ENCODE measurements around the gene MAP3K12. TPM values are rescaled to one million over a fixed set of nuclear protein-coding genes. Genes with fewer than 3 reads are reported as not detected.

MAP3K12 gene
- total RNA-seq, 1 donor from 2014 or later = 4.8 TPM

DNA sequence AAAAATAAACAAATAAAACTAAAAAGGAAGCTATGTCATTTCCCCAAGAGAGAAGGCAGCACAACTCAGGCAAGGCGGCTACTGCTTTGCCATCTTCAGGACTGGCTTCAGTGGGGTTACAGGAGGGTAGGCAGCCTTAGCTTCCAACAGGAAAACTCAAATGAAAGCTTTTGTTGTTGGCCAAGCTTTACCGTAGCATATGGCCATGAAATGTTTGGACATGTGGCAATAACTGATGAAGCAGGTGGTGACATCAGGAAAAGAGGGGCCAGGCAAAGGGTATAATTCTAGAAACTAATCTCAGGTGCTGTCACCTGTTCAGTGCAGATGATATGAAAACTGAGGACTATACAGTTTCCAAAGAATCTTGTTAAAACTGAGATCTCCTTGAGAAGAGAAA lies 30.8 kb upstream of the MAP3K12 start:
- H3K4me1 ChIP-seq = no peaks in the 10 kb centered on the region
- no peaks in the 10 kb centered on the region for H3K27me3 ChIP-seq (ENCODE audit: low read depth)
- no peak overlapping the region for H3K4me3 ChIP-seq
- H3K9me3 ChIP-seq (replicated peaks) = no peaks in the 10 kb centered on the region
- H3K36me3 ChIP-seq = peaks cover 96% of the 10 kb centered on the region
- TF ChIP-seq, protein P1, sequence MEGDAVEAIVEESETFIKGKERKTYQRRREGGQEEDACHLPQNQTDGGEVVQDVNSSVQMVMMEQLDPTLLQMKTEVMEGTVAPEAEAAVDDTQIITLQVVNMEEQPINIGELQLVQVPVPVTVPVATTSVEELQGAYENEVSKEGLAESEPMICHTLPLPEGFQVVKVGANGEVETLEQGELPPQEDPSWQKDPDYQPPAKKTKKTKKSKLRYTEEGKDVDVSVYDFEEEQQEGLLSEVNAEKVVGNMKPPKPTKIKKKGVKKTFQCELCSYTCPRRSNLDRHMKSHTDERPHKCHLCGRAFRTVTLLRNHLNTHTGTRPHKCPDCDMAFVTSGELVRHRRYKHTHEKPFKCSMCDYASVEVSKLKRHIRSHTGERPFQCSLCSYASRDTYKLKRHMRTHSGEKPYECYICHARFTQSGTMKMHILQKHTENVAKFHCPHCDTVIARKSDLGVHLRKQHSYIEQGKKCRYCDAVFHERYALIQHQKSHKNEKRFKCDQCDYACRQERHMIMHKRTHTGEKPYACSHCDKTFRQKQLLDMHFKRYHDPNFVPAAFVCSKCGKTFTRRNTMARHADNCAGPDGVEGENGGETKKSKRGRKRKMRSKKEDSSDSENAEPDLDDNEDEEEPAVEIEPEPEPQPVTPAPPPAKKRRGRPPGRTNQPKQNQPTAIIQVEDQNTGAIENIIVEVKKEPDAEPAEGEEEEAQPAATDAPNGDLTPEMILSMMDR (IDR thresholded peaks at IDR 0.05; ENCODE audit: borderline replicate concordance) = no peak
- DNase-seq = no peak
- H3K27ac ChIP-seq (replicated peaks) = no peak overlapping the region
- intact Hi-C loops (cut with micrococcal nuclease) = no loop called here

DNA sequence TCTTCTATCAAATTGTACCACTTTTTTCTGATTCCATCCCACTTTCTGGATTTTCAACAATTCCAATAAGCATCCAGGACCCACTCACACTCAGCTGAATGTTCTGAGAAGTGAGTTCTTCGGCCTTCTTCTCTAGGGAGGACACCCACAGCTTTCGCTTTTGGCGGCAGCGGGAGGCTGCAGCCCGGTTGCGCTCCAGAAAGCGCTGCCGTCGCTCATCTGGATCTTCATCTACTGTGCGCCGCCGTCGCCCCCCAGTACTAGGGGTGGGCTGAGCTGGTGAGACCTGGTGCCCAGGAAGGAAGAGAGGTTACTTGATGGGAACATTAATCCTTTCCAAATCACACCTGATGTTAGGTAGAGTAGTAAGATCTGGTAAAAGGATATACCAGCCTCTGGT lies 25.2 kb upstream of the MAP3K12 start:
- no peaks in the 10 kb centered on the region for H3K27me3 ChIP-seq (ENCODE audit: low read depth)

DNA sequence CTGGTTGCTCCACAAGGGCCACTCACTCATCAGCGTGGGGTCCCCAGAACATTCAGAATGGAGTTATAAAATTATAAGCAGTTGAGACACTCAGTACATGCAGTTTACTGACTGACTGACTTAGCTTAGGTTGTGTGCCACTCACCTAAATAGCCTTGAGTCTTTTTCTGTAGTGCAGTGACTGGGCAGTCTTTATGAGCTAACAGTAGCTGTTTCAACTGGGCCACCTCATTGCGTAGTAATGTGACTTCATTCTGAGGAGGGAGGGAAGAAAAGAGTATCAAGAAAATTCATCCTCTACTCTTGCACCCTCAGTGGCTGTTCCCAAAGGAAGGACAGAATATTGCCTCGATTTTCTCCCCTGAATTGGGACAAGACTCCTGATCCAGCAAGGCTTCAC lies 23.9 kb upstream of the MAP3K12 start:
- H3K4me1 ChIP-seq = no peaks in the 10 kb centered on the region
- H3K27me3 ChIP-seq (ENCODE audit: low read depth) = no peaks in the 10 kb centered on the region
- no peak for DNase-seq
- no peak overlapping the region for H3K27ac ChIP-seq (replicated peaks)
- peaks cover 96% of the 10 kb centered on the region for H3K36me3 ChIP-seq
- no peak overlapping the region for H3K4me3 ChIP-seq
- TF ChIP-seq, protein P1 (IDR thresholded peaks at IDR 0.05; ENCODE audit: borderline replicate concordance) = no peak
- H3K9me3 ChIP-seq (replicated peaks) = no peaks in the 10 kb centered on the region
- intact Hi-C loops (cut with micrococcal nuclease) = no loop called here

More for the DNA sequence above, 25.2 kb upstream of the MAP3K12 start:
- H3K9me3 ChIP-seq (replicated peaks) = no peaks in the 10 kb centered on the region
- H3K4me3 ChIP-seq = no peak overlapping the region
- no peaks in the 10 kb centered on the region for H3K4me1 ChIP-seq
- no peak overlapping the region for H3K27ac ChIP-seq (replicated peaks)
- no peak for DNase-seq
- intact Hi-C loops (cut with micrococcal nuclease) = no loop called here
- TF ChIP-seq, protein P1 (IDR thresholded peaks at IDR 0.05; ENCODE audit: borderline replicate concordance) = no peak
- H3K36me3 ChIP-seq = peaks cover 96% of the 10 kb centered on the region

DNA sequence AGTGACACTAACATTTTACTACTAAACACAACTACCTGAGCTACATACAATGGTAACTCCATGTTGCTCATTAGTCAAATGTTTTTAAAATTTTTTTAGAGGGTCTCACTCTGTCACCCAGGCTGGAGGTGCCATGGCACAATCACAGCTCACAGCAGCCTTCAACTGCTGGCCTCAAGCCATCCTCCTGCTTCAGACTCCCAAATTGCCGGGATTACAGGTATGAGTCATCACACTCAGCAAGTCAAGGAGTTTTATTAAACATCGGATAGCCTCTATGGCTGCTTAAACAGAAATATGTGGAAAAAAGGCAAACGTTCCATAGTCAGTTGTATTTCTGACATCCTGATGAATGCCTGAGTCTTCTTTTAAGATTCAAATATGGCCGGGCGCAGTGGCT lies 19.1 kb upstream of the MAP3K12 start:
- no peak for DNase-seq
- TF ChIP-seq, protein P1 (IDR thresholded peaks at IDR 0.05; ENCODE audit: borderline replicate concordance) = no peak
- intact Hi-C loops (cut with micrococcal nuclease) = no loop called here

DNA sequence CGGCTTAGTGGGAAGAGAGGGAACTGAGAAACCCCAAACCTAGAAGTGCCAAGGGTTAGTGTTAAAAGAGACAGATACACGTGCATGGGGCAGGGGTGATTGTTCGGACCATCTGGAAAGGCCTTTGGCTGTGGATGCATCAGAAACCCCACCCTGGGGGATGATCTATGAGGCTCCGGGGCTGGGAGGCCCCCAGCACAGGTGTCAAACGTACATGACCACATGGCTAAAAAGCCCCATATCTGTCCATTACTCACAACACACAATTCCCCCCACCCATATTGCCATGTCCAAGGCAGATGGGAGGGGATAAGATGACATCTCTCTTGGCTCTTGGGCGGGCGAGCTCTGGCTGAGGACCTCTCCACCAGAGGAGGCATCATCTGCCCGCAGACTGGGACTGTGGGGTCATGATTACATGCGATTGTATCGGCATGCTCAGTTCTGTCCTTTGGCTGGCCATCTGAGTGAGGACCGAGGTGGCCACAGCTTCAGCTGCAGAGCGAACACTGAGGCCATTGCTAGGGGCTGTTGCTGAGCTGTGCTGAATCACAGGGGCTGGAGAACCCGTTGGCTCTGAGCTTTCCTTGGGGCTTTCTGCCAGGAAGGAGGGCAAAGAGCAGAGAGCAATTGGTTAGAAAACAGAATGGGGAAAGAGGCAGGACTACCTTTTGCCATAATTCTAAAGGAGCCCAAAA lies 17.6 kb upstream of the MAP3K12 start:
- no peaks in the 10 kb centered on the region for H3K27me3 ChIP-seq (ENCODE audit: low read depth)
- H3K36me3 ChIP-seq = peaks cover 100% of the 10 kb centered on the region
- no peak overlapping the region for H3K4me3 ChIP-seq
- intact Hi-C loops (cut with micrococcal nuclease) = no loop called here
- H3K9me3 ChIP-seq (replicated peaks) = no peaks in the 10 kb centered on the region
- no peak overlapping the region for H3K27ac ChIP-seq (replicated peaks)
- H3K4me1 ChIP-seq = no peaks in the 10 kb centered on the region
- TF ChIP-seq, protein P1 (IDR thresholded peaks at IDR 0.05; ENCODE audit: borderline replicate concordance) = no peak
- DNase-seq = no peak

More for the DNA sequence above, 19.1 kb upstream of the MAP3K12 start:
- Histone ChIP-seq H3K27ac (replicated peaks) (no peak overlapping the region), H3K36me3 (peaks cover 100% of the 10 kb centered on the region), H3K9me3 (replicated peaks) (no peaks in the 10 kb centered on the region), H3K27me3 (ENCODE audit: low read depth) (no peaks in the 10 kb centered on the region), H3K4me1 (no peaks in the 10 kb centered on the region), H3K4me3 (no peak overlapping the region)
